ENCODE results near the gene KDM4F.
"Not testable (repeated sequence)": the region's sequence is repeated elsewhere in the genome, so short reads cannot be mapped to it uniquely, and the experiment has no call there.

KDM4F gene

DNA sequence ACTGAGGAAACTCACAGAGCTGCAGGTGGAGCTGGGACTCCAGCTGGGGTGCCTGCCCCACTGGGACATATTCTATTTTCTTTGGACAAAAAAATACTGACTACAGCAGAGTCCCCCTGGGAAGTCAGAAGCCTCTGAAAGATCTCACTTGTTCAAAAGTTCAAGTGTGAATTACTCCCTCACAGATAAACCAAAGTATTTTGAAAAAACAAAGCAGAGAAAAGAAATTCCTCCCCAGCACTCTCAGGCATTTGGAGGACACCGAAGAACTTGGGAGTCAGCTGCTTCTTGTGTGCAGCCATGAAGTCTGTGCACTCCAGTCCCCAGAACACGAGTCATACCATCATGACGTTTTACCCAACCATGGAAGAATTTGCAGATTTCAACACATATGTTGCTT lies at the start of gene KDM4F:
Gene KDM4F (plus strand): TSS at position 301 of the 400 bp plus-strand sequence.
- DNase-seq: not testable (repeated sequence)

DNA sequence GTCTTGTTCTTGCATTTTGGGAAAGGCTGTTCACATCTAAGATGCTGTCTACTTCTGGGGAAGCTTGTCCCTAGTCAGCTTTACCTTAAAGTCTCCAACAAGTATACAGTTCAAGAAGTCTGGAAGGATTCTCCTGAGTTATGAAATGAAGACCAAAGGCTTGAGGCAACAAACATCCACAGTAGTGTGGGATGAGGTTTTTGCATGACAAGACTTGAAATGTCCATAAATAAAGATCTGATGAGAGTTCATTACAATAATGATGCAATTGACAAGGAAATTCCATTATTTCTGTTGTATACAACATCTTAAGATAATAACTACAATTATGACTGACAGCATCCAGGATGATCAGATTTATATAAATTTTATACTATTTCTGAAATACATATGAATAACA lies 45.5 kb upstream of the KDM4F start:
- no peak for DNase-seq

DNA sequence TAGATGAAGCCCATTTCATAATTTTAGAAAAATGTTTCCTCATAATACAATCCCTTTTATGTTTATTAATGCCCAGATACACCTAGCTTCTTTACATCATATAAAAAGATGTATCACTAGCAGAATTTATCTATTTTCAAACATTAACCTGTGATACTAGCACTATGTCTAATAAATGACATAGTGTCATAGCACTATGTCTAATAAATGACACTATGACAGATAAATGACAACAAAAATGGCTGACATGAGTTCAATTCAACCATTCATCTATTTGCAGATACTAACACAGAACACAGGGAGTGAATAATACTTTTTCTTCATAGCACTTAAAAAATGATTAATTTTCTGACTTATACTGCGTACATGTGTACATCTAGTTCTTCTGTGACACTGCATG lies 43.6 kb upstream of the KDM4F start:
- no peak for DNase-seq

DNA sequence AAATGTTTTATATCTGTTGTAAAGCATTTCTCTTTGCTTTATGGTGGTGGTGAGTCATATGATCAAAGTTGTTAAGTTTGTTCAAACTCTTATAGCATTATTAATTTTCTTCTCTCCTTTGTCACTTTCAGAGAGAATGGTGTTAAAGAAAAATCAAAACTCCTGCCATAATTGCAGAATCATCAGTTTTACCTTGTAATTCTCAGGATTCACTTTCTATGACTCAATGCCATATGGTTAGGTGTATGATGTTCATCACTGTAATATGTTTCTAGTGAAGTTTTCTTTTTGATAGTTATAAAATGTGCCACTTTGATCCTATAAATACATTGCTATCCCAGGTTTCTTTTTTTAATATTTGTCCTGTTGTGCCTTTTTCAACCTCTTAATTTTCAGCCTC lies 37.8 kb upstream of the KDM4F start:
- DNase-seq: no peak

DNA sequence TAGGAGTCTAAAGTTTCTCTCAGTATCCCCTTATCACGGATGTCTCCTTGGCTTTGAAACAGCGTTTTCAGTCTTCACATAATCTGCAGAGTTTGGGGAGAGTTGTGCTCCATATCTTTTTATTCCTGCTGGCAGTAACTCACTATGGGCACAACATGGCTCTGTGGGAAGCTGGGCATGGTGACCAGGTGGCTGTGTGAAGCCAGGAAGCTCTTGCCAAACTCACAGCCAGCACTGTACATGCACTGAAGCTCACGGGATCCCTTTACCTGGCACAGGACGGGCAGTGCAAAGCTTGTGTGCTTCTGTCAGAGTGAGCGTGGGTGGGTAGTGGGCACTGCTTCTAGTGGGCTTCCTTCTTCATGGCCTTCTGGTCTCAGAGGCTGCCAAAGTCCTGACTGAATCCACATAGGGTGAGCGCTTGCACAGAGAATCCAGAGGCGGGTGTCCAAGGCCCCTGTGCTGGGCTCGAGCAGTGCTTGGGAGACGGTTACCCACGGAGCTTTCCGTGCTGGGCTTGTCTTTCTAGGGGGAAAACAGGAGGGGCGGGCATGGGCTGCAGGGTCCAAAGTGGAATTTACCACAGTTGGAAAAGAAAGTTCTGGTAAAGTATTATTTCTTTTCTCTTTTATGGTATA lies 34.9 kb upstream of the KDM4F start:
- no peak for DNase-seq

DNA sequence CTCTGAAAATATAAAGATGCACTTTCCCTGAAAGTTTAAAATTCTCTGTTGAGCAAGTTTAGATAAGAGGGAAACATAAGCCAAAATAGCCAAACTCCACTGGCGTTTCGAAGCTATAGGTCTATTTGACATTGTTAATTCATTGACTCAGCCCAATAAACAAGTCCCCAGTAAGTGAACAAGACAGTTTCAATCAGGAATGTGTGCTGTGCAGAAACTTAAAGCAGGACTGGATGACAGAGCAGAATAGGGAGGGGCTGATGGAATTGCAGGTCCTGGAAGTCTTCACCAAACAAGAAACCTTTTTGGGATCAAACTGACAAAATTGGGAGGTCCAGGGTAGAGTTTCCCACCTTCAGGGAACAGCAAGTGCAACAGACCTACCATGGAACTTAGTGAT lies 33.1 kb upstream of the KDM4F start:
- DNase-seq: no peak

DNA sequence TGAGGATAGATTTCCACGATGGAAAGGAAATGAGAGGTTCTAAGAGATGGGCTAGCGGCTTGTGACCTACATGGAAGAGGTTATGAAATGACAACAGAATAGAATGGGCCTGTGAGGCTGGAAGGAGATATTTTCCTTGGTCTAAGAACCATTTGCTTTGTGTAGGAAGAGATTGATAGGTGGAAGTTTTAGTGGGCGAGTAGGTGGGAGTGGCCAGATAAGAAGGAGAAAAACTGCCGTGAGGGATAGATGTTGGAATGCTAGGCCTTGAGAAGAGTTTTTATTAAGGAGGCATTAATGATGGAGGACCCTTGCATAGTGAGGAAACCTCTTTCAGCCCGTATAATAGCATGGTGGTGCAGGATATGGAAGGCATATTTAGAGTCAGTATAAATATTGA lies 27.8 kb upstream of the KDM4F start:
- not testable (repeated sequence) for DNase-seq

DNA sequence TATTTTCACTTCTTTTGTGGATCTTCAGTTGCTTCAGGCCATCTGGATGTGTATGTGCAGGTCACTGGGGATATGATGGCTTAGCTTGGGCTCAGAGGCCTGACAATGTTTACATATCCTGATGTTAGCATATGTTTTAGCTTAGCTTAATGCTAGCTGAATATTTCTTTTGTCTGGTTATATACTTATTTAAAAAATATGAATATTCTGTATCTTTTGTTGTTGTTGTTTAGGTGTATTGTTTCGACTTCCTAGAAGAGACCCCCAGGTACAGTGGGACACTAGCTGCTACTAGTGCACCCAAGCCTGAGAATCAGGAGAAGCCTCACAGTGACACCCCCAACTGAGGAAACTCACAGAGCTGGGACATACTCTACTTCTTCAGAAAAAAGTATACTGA lies 24.3 kb upstream of the KDM4F start, which contains the start of gene KDM4E:
Gene KDM4E (plus strand): TSS at position 301 of the 400 bp plus-strand sequence. CDS start 300 bp downstream, outside the sequence.
- no peak for DNase-seq

DNA sequence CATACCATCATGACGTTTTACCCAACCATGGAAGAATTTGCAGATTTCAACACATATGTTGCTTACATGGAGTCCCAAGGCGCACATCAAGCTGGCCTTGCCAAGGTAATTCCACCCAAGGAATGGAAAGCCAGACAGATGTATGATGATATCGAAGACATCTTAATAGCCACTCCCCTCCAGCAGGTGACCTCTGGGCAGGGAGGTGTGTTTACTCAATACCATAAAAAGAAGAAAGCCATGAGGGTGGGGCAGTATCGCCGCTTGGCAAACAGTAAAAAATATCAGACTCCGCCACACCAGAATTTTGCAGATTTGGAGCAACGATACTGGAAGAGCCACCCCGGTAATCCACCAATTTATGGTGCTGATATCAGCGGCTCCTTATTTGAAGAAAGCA lies 23.6 kb upstream of the KDM4F start:
- DNase-seq: not testable (repeated sequence)

DNA sequence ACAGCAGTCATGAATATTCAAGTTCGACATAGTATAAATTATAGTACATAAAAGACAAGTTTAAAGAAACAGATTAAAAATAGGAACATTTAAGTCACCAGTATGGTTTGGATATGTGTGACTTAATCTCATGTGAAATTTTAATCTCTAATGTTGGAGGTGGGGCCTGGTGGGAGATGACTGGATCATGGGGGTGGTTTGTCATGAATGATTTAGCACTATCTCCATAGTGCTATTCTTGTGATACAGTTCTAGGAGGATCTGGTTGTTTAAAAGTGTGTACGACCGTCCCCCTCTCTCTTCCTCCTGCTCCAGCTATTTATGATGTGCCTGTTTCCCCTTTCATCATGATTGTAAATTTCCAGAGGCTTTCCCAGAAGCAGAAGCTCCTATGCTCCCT lies 20.9 kb upstream of the KDM4F start:
- no peak for DNase-seq

DNA sequence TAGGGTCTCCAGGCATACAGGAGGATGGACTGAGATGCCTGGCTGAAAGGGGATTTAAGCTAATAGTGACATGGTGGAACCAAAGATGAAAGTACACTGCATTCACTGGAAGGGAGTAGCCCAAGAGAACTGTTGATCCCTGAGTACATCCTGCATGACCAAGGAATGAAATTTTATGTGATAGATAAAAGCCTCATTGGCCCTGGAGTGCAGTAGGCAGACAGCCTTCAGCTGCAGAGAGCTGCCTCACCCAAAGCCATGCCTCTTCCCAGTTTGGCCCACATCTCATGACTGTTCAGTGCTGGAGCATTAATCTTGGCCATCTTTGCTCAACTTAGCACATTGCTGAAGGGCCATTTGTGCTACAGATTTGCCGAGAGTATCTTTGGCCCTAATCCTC lies 16.2 kb upstream of the KDM4F start:
- DNase-seq: no peak

DNA sequence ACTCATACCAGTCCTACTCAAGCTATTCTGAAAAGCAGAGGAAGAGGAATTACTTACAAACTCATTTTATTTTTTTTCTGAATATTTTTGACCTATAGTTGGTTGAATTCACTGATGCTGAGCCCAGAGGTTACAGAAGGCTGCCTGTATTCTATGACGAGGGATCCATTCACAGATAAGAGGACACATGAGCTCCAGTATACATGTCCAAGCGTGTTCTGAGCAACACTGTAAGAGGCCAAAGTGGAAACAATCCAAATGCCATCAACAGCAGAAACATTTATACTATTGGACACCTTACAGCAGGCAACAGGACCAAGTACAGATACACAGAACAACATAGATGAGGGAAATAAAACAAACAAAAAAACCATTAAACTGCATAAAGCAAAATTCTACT lies 13.9 kb upstream of the KDM4F start:
- DNase-seq: no peak

DNA sequence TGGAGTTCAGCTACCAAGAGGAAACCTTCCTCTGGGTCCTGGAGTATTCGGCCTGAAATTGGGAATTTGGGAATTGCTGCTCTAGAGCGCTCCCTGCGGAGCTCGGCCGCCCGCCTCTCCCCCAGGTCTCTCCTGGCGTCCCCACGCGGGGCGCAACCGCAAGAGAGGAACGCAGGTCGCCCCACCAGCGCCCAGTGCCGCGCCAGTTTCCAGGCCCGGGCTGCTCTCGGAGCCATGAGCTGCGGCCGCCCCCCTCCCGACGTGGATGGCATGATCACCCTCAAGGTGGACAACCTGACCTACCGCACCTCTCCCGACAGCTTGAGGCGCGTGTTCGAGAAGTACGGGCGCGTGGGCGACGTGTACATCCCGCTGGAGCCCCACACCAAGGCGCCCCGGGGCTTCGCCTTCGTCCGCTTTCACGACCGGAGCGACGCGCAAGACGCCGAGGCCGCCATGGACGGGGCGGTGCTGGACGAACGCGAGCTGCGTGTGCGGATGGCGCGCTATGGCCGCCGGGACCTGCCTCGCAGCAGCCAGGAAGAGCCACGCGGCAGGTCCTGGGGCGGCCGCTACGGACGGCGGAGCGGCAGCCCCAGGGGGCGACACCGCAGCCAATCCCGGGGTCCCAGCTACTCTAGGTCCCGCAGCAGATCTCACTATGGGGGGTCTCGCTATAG lies 11.7 kb upstream of the KDM4F start:
- not testable (repeated sequence) for DNase-seq

DNA sequence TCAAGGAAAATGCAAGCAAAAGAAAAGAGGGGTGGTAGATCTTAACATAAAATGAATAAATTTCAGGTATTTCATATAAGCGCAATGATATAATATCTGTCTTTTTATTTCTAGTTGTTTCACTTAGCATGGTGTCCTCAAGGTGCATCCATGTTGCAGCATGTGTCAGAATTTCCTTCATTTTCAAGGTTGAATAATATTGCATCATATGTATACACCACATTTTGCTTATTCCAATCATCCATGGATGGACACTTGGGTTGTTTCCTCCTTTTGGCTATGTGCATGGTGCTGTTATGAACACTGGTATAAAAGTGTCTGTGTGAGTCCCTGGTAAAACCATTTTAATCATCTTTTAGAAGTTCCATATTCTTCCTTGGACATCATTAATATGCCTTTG lies 7.0 kb upstream of the KDM4F start:
- DNase-seq: no peak

DNA sequence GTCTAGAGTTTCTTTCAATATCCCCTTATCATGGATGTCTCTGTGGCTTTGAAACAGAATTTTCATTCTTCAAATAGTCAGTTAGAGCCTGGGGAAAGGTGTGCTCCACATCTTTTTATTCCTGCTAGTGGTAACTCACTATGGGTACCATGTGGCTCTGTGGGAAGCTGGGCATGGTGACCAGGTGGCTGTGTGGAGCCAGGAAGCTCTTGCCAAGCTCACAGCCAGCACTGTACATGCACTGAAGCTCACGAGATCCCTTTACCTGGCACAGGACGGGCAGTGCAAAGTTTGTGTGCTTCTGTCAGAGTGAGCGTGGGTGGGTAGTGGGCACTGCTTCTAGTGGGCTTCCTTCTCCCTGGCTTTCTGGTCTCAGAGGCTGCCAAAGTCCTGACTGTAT lies 6.3 kb upstream of the KDM4F start:
- DNase-seq: no peak

DNA sequence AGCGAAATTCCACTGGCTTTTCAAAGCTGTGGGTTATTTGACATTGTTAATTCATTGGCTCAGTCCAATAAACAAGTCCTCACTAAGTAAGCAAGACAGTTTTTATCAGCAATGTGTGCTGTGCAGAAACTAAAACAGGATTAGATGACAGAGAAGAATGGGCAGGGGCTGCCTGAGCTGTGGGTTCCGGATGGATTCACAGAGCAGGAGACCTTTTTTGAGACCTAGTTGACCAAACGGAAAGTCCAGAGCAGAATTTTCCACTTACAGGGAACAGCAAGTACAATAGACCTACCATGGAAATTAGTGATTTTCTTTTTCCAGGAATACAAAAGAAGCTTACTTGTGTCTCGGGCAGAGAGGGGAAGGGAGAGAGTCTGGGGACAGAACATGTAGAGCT lies 5.2 kb upstream of the KDM4F start:
- no peak for DNase-seq

DNA sequence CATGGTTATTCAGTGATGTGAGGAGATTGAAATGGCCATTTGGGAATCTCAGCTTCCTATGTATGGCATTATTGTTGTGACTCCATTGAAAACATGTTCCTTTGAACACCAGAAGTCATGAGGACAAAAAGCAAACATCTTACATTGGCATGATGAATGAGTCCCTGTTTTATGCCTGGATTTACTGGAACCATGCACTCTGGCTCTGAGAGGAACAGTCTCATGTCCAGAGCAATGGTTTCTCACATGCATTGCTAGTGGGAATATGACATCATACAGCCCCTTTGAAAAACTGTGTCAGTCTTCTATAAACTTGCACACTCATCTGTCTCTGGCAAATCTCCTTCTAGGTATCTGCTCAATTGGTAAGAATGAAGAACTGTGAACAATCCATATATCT lies 3.4 kb upstream of the KDM4F start:
- no peak for DNase-seq

DNA sequence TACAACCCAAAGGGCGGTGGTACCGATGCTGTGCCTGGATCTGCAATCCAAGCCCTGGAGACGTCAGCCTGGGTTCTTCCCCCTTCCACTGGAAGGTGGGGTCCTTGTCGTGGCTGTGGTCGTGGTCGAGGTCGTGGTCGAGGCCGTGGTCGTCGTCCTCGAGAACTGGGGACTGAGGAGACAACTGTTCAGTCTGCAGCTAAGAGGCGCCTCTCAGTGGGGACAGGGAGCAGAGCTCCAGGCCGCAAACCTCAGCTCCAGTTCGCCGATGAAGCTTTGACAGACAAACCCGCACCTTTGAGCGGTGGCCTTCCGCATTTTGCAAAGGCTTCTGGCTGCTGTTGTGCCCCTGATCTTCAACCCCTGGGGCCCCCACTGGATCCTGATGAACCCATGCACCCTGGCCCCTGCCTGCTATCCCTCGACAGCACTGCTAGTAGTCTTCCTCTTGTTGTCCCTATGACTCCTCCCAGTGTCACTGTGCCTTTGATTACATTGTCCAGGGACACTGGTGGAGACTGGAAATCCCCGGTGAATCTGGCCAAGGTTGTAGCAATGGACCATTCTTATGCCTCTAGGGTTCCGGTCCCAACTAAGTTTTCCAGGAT lies 1.5 kb downstream of the KDM4F start:
- no peak for DNase-seq

DNA sequence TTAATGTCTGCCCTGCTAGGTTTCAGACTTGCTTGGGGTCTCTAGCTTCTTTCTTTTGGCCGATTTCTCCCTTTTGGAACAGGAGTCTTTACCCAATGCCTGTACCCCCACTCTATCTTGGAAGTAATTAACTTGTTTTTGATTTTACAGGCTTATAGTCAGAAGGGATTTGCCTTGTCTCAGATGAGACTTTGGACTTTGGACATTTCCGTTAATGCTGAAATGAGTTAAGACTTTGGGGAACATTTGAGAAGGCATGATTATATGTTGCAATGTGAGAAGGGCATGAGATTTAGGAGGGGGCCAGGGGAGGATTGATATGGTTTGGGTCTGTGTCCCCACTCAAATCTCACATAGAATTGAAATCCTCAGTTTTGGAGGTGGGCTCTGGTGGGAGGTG lies 5.1 kb downstream of the KDM4F start:
- DNase-seq: no peak

DNA sequence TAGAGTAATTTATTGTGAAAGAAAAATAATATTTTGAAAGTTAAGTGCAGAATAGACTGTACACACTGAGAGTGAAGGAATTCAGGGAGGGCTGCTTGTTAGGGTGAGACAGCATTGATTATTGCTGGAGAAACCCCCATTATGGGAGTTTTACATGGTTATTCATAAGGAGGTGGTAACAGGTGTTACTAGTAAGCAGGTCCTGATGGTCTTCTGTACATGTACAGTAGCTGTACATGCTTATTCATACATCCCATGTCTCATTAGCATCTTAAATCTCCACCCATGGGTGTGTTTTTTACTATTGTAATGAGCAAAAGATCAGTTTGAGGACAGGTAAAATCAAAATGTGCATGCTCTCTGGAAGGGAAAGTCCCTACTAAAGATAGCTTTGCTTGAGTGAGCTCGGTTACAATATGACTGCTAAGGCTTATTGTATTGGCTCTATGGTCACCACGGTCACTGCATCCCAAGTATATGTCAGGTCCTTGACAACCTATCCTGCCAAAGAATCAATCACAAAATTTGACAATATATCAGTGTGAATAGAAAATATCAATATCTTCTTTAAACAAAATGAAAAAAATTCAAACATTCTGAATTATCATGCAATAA lies 6.2 kb downstream of the KDM4F start:
- no peak for DNase-seq

DNA sequence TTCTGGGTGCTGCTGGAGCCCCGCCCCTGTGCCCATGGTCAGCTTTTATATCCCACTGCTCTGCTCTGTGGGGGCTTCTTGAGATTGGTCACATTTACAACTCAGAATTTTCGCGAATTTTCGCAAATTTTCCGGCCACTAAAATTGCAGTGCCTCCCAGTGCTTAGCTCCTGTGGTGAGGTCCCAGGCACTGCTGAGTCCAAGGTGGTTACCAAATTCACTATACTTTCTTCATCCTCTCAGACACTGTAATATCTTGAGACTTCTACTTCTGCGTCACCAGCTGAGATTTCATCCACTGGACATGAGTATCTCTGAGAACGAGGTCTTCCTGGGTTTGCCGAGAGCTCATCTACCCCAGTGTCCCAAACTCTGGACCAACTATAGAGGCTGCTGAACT lies 8.7 kb downstream of the KDM4F start:
- DNase-seq: no peak

DNA sequence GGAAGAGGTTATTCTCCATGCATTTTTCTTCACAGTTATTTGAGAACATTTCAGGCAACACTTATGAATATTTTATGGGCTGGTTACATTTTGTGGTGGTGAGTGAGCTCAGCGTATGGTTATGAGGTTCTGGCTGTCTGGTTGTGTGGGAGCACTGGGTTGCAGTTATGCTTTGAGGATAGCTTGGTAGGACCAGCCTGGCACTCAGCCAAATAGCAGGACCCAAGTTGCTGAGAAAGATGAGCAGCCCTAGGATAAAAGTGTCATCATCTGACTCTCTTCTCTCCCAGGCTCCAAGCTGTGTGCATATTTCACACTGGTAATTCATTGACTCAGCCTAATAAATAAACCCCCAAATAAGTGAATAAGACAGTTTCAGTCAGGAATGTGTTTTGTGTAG lies 9.4 kb downstream of the KDM4F start:
- no peak for DNase-seq

DNA sequence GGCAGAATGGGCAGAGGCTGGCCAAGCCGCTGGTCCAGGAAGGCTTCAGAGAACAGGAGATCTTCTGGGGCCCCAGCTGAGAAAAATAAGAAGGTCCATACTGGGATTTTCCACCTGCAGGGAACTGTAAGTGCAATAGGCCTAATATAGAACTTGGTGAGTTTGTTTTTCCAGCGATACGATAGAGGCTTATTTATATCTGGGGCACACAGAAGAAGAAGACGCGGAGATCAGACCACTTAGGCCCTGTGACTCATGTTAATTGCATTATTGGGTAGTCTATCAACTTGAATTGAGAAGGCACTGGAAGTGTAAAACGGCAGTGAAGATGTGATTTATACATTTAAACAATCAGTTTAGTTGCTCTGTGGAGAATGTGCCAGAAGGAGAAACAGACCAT lies 9.8 kb downstream of the KDM4F start:
- DNase-seq: no peak
